ENCODE data around the gene LIMS1.
"Not testable (repeated sequence)": the region's sequence is repeated elsewhere in the genome, so short reads cannot be mapped to it uniquely, and the experiment has no call there.

The LIMS1 gene

DNA sequence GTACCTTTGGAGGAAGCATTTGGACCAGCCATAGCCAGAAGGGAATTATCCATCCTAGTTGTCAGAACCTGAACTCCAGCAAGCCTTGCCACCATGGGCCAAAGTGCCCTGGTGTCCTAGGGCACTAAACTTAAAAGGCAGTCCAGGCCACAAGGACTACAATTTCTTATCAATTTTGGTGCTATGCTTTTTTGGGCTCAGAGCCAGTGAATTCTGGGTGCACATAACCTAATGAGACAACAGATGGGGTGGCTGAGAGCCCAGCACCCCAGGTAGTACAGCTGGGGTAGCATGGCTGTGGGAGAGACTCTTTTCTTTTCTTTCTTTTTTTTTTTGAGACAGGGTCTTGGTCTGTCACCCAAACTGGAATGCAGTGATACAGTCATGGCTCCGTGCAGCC is 170.6 kb downstream of the LIMS1 start:
- Histone ChIP-seq H3K9ac (ENCODE audit: low read length) (no peak overlapping the region), H3K4me3 (ENCODE audit: low read length) (no peak overlapping the region), H3K4me1 (ENCODE audit: control insufficient read depth, insufficient read depth, low read length) (no peaks in the 10 kb centered on the region), H3K36me3 (ENCODE audit: control insufficient read depth, insufficient read depth, low read length, severe bottlenecking) (no peaks in the 10 kb centered on the region), H3K27me3 (replicated peaks; ENCODE audit: control insufficient read depth, insufficient read depth, low read length) (no peaks in the 10 kb centered on the region), H3K9me3 (ENCODE audit: control insufficient read depth, low read length) (peaks cover 6% of the 10 kb centered on the region)
- no peak for DNase-seq (ENCODE audit: low read depth)

DNA sequence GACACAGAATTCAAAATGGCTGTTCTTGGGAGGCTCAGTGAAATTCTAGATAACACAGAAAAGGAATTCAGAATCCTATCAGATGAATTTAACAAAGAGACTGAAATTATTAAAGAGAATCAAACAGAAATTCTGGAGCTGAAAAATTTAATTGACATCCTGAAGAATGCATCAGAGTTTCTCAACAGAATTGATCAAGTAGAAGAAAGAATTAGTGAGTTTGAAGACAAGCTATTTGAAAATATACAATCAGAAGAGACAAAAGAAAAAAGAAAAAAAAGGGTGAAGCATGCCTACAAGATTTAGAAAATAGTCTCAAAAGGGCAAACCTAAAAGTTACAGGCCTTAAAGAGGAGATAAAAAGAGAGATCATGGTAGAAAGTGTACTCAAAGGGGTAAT is 173.0 kb downstream of the LIMS1 start:
- Histone ChIP-seq H3K9me3 (ENCODE audit: control insufficient read depth, low read length) (peaks cover 6% of the 10 kb centered on the region), H3K27me3 (replicated peaks; ENCODE audit: control insufficient read depth, insufficient read depth, low read length) (no peaks in the 10 kb centered on the region), H3K36me3 (ENCODE audit: control insufficient read depth, insufficient read depth, low read length, severe bottlenecking) (no peaks in the 10 kb centered on the region), H3K9ac (ENCODE audit: low read length) (no peak overlapping the region), H3K4me3 (ENCODE audit: low read length) (no peak overlapping the region), H3K4me1 (ENCODE audit: control insufficient read depth, insufficient read depth, low read length) (no peaks in the 10 kb centered on the region)
- no peak for DNase-seq (ENCODE audit: low read depth)

DNA sequence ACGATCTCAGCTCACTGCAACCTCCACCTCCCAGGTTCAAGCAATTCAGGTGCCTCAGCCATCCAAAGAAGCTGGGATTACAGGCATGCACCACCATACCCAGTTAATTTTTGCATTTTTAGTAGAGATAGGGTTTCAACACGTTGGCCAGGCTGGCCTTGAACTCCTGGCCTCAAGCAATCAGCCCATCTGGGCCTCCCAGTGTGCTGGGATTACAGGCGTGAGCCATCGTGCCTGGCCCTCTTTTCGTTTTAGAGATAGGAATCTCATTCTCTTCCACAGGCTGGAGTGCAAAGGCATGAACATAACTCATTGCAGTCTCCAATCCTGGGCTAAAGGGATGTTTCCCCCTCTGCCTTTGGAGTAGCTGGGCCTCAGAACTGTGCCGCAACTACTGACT is 182.7 kb downstream of the LIMS1 start:
- not testable (repeated sequence) for DNase-seq (ENCODE audit: low read depth); H3K4me1 ChIP-seq (ENCODE audit: control insufficient read depth, insufficient read depth, low read length); H3K27me3 ChIP-seq (replicated peaks; ENCODE audit: control insufficient read depth, insufficient read depth, low read length); H3K9me3 ChIP-seq (ENCODE audit: control insufficient read depth, low read length); H3K36me3 ChIP-seq (ENCODE audit: control insufficient read depth, insufficient read depth, low read length, severe bottlenecking); H3K4me3 ChIP-seq (ENCODE audit: low read length); H3K9ac ChIP-seq (ENCODE audit: low read length)

DNA sequence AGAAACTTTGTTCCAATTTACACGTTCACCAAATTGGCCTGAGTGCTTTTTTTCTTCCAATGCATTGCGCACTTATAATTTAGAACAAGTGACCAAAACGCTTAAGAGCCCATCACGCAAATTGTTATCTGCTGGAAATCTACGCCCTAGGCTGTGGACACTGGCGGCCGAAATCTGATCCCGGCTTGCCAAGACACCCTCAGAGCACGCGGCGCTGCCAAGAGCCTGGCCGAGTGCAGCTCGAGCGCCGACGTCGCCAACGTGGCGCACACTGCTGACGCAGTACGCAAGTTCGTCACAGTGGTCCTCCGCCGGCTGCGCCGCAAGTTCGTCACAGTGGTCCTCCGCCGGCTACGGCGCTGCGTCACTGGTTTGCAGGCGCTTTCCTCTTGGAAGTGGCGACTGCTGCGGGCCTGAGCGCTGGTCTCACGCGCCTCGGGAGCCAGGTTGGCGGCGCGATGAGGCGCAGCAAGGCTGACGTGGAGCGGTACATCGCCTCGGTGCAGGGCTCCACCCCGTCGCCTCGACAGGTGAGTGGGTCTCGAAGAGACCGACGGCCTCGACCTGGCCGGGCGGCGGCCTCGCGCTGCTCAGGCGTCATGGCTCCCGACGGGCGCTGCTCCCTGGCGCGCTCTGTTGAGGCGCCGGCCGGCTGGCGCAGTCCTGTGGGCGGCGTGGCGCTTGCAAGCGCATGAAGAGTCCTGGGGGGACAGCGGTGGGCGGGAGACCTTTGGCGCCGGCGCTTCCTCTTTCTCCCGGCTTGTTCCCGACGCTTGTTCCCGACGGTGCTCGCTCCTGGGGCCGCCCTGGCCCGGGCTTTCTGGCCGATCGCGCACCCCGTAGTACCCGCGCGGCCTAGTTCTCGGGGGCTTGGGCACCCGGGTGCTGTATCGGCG is 185.1 kb downstream of the LIMS1 start, which contains the start of gene RANBP2:
TSS of gene RANBP2 (plus strand) at position 334 of the 896 bp plus-strand sequence. CDS start at position 459, 125 bp downstream.
- Histone ChIP-seq H3K27me3 (replicated peaks; ENCODE audit: control insufficient read depth, insufficient read depth, low read length) (no peaks in the 10 kb centered on the region), H3K36me3 (ENCODE audit: control insufficient read depth, insufficient read depth, low read length, severe bottlenecking) (no peaks in the 10 kb centered on the region), H3K4me3 (ENCODE audit: low read length) (peak within 1 kb of the TSS; percentile 83), H3K9me3 (ENCODE audit: control insufficient read depth, low read length) (no peaks in the 10 kb centered on the region), H3K9ac (ENCODE audit: low read length) (peak within 1 kb of the TSS; percentile 87), H3K4me1 (ENCODE audit: control insufficient read depth, insufficient read depth, low read length) (peaks cover 5% of the 10 kb centered on the region)
- DNase-seq (ENCODE audit: low read depth) = peak; percentile 98

DNA sequence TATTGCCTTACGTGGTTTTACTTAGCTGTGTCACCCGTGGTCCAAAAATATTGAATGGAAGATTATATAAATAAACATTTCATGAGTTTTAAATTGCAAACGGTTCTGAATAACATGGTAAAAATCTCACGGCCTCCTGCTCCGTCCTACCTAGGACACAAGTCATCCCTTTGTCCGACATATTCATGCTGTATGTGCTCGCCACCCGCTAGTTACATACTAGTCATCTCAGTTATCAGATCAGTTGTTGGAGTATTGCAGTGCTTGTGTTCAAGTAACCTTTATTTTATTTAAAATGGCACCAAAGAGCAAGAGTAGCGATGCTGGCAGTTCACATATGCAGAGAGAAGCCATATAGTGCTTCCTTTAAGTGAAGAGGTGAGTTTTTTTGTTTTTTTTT is 191.8 kb downstream of the LIMS1 start:
- not testable (repeated sequence) for DNase-seq (ENCODE audit: low read depth); H3K36me3 ChIP-seq (ENCODE audit: control insufficient read depth, insufficient read depth, low read length, severe bottlenecking)

DNA sequence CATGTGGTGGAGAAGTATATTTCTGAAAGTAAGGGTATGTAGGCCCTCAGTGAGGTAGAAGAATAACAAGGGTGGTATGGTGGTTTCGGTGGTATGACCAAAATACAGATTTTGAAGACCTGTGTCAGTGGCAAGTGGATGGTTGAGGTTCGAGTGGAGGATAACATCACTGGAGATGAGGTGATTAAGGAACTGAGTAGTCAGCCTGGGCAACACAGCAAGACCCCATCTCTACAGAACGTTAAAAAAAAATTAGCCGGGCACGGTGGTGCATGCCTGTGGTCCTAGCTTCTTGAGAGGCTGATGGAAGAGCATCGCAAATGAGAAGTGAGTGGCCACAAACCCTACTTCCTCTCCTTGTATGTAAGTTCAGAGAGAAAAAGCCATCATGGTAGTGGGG is 200.4 kb downstream of the LIMS1 start:
- peaks cover 19% of the 10 kb centered on the region for H3K36me3 ChIP-seq (ENCODE audit: control insufficient read depth, insufficient read depth, low read length, severe bottlenecking)
- H3K9me3 ChIP-seq (ENCODE audit: control insufficient read depth, low read length); H3K27me3 ChIP-seq (replicated peaks; ENCODE audit: control insufficient read depth, insufficient read depth, low read length); DNase-seq (ENCODE audit: low read depth); H3K9ac ChIP-seq (ENCODE audit: low read length); H3K4me1 ChIP-seq (ENCODE audit: control insufficient read depth, insufficient read depth, low read length); H3K4me3 ChIP-seq (ENCODE audit: low read length): not testable (repeated sequence)

More for the DNA sequence above, 191.8 kb downstream of the LIMS1 start:
- H3K9me3 ChIP-seq (ENCODE audit: control insufficient read depth, low read length); H3K4me3 ChIP-seq (ENCODE audit: low read length); H3K27me3 ChIP-seq (replicated peaks; ENCODE audit: control insufficient read depth, insufficient read depth, low read length); H3K9ac ChIP-seq (ENCODE audit: low read length); H3K4me1 ChIP-seq (ENCODE audit: control insufficient read depth, insufficient read depth, low read length): not testable (repeated sequence)

Measured in adipocyte (in vitro differentiated cells).